ENCODE measurements around the gene AGAP3. TPM values are rescaled to one million over a fixed set of nuclear protein-coding genes. Genes with fewer than 3 reads are reported as not detected.
A peak's percentile ranks its signal among the peaks of the same experiment; 100 is the strongest.

Gene AGAP3
- total RNA-seq, 1 donor from 2014 or later, result 86.8 TPM

- DNase-seq (ENCODE audit: low spot score), result peak; percentile 90
Measured at GRCh38 chr7:151086802-151087244, 548 bp downstream of the AGAP3 start.

GRCh38 chr7:151087245-151088018 is 1.2 kb downstream of the AGAP3 start:
- DNase-seq (ENCODE audit: low spot score), result peak; percentile 91

GRCh38 chr7:151088019-151088855 is 2.0 kb downstream of the AGAP3 start:
- DNase-seq (ENCODE audit: low spot score), result no peak

GRCh38 chr7:151088856-151089699 is 2.8 kb downstream of the AGAP3 start:
- DNase-seq (ENCODE audit: low spot score), result peak; percentile 93

- DNase-seq (ENCODE audit: low spot score), result no peak
Measured at GRCh38 chr7:151089893-151090730, 3.8 kb downstream of the AGAP3 start.

- DNase-seq (ENCODE audit: low spot score), result no peak
Measured at GRCh38 chr7:151091003-151091402, 4.7 kb downstream of the AGAP3 start.

GRCh38 chr7:151091431-151091830 is 5.2 kb downstream of the AGAP3 start:
- DNase-seq (ENCODE audit: low spot score), result no peak

GRCh38 chr7:151091988-151092387 is 5.7 kb downstream of the AGAP3 start:
- DNase-seq (ENCODE audit: low spot score), result no peak

GRCh38 chr7:151093748-151094147 is 7.5 kb downstream of the AGAP3 start:
- DNase-seq (ENCODE audit: low spot score), result no peak

GRCh38 chr7:151094675-151095074 is 8.4 kb downstream of the AGAP3 start:
- no peak for DNase-seq (ENCODE audit: low spot score)

- no peak for DNase-seq (ENCODE audit: low spot score)
Measured at GRCh38 chr7:151095123-151095797, 9.0 kb downstream of the AGAP3 start.

- DNase-seq (ENCODE audit: low spot score), result no peak
Measured at GRCh38 chr7:151095828-151096475, 9.7 kb downstream of the AGAP3 start.

- no peak for DNase-seq (ENCODE audit: low spot score)
Measured at GRCh38 chr7:151099486-151100211, 13.4 kb downstream of the AGAP3 start.

- no peak for DNase-seq (ENCODE audit: low spot score)
Measured at GRCh38 chr7:151100921-151101320, 14.6 kb downstream of the AGAP3 start.

- no peak for DNase-seq (ENCODE audit: low spot score)
Measured at GRCh38 chr7:151101621-151102396, 15.5 kb downstream of the AGAP3 start.

- DNase-seq (ENCODE audit: low spot score), result no peak
Measured at GRCh38 chr7:151102991-151103390, 16.7 kb downstream of the AGAP3 start.

- no peak for DNase-seq (ENCODE audit: low spot score)
Measured at GRCh38 chr7:151103973-151104372, 17.7 kb downstream of the AGAP3 start.

Measured in mesenteric fat pad (tissue), 1 donor.